IMR-90 (cell line): ENCODE results near the gene CTRB2. TPM values are rescaled to one million over a fixed set of nuclear protein-coding genes. Genes with fewer than 3 reads are reported as not detected.
A peak's percentile ranks its signal among the peaks of the same experiment; 100 is the strongest.

ENCODE experiments used
- ATAC-seq: fragments of 200-7000 bp; cut with Tn5 transposase; 2 replicates; pipeline ENCODE4 v1.9.1; 2020; ENCODE audit warnings: low read depth, mild to moderate bottlenecking, moderate library complexity
- BruUV-seq: library from RNA; stranded (reverse); fragments of 400-500 nt; replicated peaks from 2 replicates; lab custom pipeline; 2021; lab: Mats Ljungman, UMichigan
- CTCF ChIA-PET: fragments of 300-600 bp; formaldehyde crosslinking; extraction: SDS; loops from one replicate; lab custom pipeline; 2021; ENCODE audit warnings: antibody characterized with exemption; lab: Yijun Ruan, JAX
- POLR2A ChIA-PET: fragments of 300-600 bp; sonication (Branson Sonifier 250); formaldehyde crosslinking; loops from one replicate; lab custom pipeline; 2022; ENCODE audit warnings: antibody characterized with exemption; ENCODE audit not compliant: unreplicated experiment; lab: Charles Lee
- DNase-seq: peaks from one replicate; pipeline ENCODE4 v3.0.0; 2013
- H2AFZ ChIP-seq: replicated peaks from 2 replicates; pipeline ENCODE3; 2013; ENCODE audit warnings: low read length, mild to moderate bottlenecking; ENCODE audit not compliant: poor library complexity
- H2AK5ac ChIP-seq: 2 replicates; pipeline ENCODE4 v1.6.1; 2013; ENCODE audit warnings: low read depth, low read length, inconsistent platforms
- H2AK9ac ChIP-seq: replicated peaks from 2 replicates; pipeline ENCODE3; 2013; ENCODE audit warnings: mild to moderate bottlenecking, low read depth, low read length, moderate library complexity; ENCODE audit not compliant: poor library complexity
- H2BK120ac ChIP-seq: 2 replicates; pipeline ENCODE4 v1.6.1; 2013; ENCODE audit warnings: low read depth, low read length, inconsistent platforms
- H2BK15ac ChIP-seq: 3 replicates; pipeline ENCODE4 v1.6.1; 2013; ENCODE audit warnings: low read depth, low read length, inconsistent platforms
- H2BK20ac ChIP-seq: 2 replicates; pipeline ENCODE4 v1.6.1; 2013; ENCODE audit warnings: low read depth, mild to moderate bottlenecking, inconsistent platforms, low read length, moderate library complexity
- H2BK5ac ChIP-seq: 2 replicates; pipeline ENCODE4 v1.6.1; 2013; ENCODE audit warnings: mild to moderate bottlenecking, low read depth, low read length, inconsistent platforms; ENCODE audit not compliant: poor library complexity, severe bottlenecking
- H3K14ac ChIP-seq: replicated peaks from 2 replicates; pipeline ENCODE4 v1.6.1; 2013; ENCODE audit warnings: low read depth, low read length, inconsistent platforms
- H3K18ac ChIP-seq: 2 replicates; pipeline ENCODE4 v1.6.1; 2013; ENCODE audit warnings: low read depth, low read length, control low read depth
- H3K23ac ChIP-seq: 2 replicates; pipeline ENCODE4 v1.6.1; 2013; ENCODE audit warnings: low read depth, low read length, inconsistent platforms
- H3K27ac ChIP-seq: 2 replicates; pipeline ENCODE4 v1.5.1; 2013; ENCODE audit warnings: mild to moderate bottlenecking, control low read depth, low read length; ENCODE audit not compliant: insufficient read depth
- H3K27me3 ChIP-seq: 2 replicates; pipeline ENCODE4 v1.6.1; 2013; ENCODE audit warnings: low read length; ENCODE audit not compliant: control insufficient read depth, insufficient read depth
- H3K36me3 ChIP-seq: 2 replicates; pipeline ENCODE4 v1.6.1; 2013; ENCODE audit warnings: low read length, mixed read lengths; ENCODE audit not compliant: control insufficient read depth, insufficient read depth
- H3K4ac ChIP-seq: 2 replicates; pipeline ENCODE4 v1.6.1; 2013; ENCODE audit warnings: low read depth, low read length, inconsistent platforms
- H3K4me1 ChIP-seq: 2 replicates; pipeline ENCODE4 v1.6.1; 2013; ENCODE audit warnings: low read length, mixed read lengths; ENCODE audit not compliant: control insufficient read depth, insufficient read depth
- H3K4me2 ChIP-seq: 2 replicates; pipeline ENCODE4 v1.6.1; 2013; ENCODE audit warnings: low read depth, mild to moderate bottlenecking, control low read depth, low read length, moderate library complexity
- H3K4me3 ChIP-seq: 2 replicates; pipeline ENCODE4 v1.5.1; 2013; ENCODE audit warnings: low read depth, mild to moderate bottlenecking, control low read depth, low read length, moderate library complexity; ENCODE audit not compliant: insufficient read depth
- H3K56ac ChIP-seq: 2 replicates; pipeline ENCODE4 v1.6.1; 2013; ENCODE audit warnings: low read length, inconsistent platforms; ENCODE audit not compliant: insufficient read depth; ENCODE audit errors: extremely low read depth
- H3K79me1 ChIP-seq, 2 experiments: 2 replicates each; pipeline ENCODE4 v1.6.1; 2013; ENCODE audit warnings: low read length in 2 of 2, inconsistent platforms in 1 of 2, low read depth in 1 of 2
- H3K9ac ChIP-seq: 2 replicates; pipeline ENCODE4 v1.6.1; 2013; ENCODE audit warnings: low read depth, low read length, control low read depth
- H3K9me1 ChIP-seq: 2 replicates; pipeline ENCODE4 v1.6.1; 2013; ENCODE audit warnings: low read length, inconsistent platforms; ENCODE audit not compliant: insufficient read depth
- H3K9me3 ChIP-seq: 2 replicates; pipeline ENCODE4 v1.6.1; 2013; ENCODE audit warnings: low read length; ENCODE audit not compliant: control insufficient read depth, insufficient read depth
- H4K20me1 ChIP-seq: 2 replicates; pipeline ENCODE4 v1.6.1; 2013; ENCODE audit warnings: low read length, inconsistent platforms; ENCODE audit not compliant: insufficient read depth
- H4K5ac ChIP-seq: 2 replicates; pipeline ENCODE4 v1.6.1; 2013; ENCODE audit warnings: mild to moderate bottlenecking, low read depth, low read length, control low read depth
- H4K8ac ChIP-seq, 2 experiments: 2 replicates each; pipeline ENCODE4 v1.6.1; 2013; ENCODE audit warnings: low read depth in 2 of 2, low read length in 2 of 2, control low read depth in 1 of 2, inconsistent platforms in 1 of 2
- H4K91ac ChIP-seq: 2 replicates; pipeline ENCODE4 v1.6.1; 2013; ENCODE audit warnings: low read depth, low read length, inconsistent platforms; ENCODE audit not compliant: insufficient read depth
- CTCF ChIP-seq: conservative IDR thresholded peaks from 2 replicates; pipeline ENCODE4 v1.5.1; 2012; ENCODE audit warnings: mild to moderate bottlenecking, low read depth, low read length, improper control_type of control experiment
- MXI1 ChIP-seq: IDR thresholded peaks from 2 replicates; pipeline ENCODE4 v1.6.1; 2012; ENCODE audit warnings: low read depth, mild to moderate bottlenecking, low read length, moderate library complexity, borderline replicate concordance
- WGBS, 2 experiments: methylation state at CpG; one replicate each; pipeline versions ENCODE4 v1.1.5 to v1.1.7; 2013; ENCODE audit warnings: missing lambda C conversion rate in 2 of 2; ENCODE audit not compliant: insufficient read length in 1 of 2; ENCODE audit errors: extremely low coverage in 2 of 2; 5-methylcytosine and 5-hydroxymethylcytosine counted together
- dilution Hi-C: fragments of 300-500 bp; cut with HindIII; formaldehyde crosslinking; loops from one replicate; pipeline ENCODE4 v1.14.3; 2018; ENCODE audit warnings: low sequenced_read_pairs; ENCODE audit not compliant: unreplicated experiment
- in situ Hi-C: fragments of 300-500 bp; cut with MboI; formaldehyde crosslinking; loops from 3 replicates; pipeline ENCODE4 v1.14.3; 2019; ENCODE audit warnings: low sequenced_read_pairs, inconsistent platforms, mixed read lengths
- intact Hi-C: fragments of 100-400 bp; cut with micrococcal nuclease; formaldehyde crosslinking; loops from 2 replicates; pipeline ENCODE4 v1.10.0; 2022
- polyA plus RNA-seq, 3 experiments: library from polyadenylated mRNA; depleted of rRNA; stranded (reverse); fragments of >200 nt; gene quantifications; 2 replicates each; pipeline ENCODE4 v1.2.3, GENCODE V29; 2012; ENCODE audit warnings: low replicate concordance in 1 of 3
- total RNA-seq: library from RNA; depleted of rRNA; stranded (reverse); fragments of >200 nt; gene quantifications from 2 replicates; pipeline ENCODE4 v1.2.3, GENCODE V29; 2012

The CTRB2 gene
- total and polyA plus RNA-seq, 2 of the 4 experiments (the other 2 are of a cell fraction): not detected

DNA sequence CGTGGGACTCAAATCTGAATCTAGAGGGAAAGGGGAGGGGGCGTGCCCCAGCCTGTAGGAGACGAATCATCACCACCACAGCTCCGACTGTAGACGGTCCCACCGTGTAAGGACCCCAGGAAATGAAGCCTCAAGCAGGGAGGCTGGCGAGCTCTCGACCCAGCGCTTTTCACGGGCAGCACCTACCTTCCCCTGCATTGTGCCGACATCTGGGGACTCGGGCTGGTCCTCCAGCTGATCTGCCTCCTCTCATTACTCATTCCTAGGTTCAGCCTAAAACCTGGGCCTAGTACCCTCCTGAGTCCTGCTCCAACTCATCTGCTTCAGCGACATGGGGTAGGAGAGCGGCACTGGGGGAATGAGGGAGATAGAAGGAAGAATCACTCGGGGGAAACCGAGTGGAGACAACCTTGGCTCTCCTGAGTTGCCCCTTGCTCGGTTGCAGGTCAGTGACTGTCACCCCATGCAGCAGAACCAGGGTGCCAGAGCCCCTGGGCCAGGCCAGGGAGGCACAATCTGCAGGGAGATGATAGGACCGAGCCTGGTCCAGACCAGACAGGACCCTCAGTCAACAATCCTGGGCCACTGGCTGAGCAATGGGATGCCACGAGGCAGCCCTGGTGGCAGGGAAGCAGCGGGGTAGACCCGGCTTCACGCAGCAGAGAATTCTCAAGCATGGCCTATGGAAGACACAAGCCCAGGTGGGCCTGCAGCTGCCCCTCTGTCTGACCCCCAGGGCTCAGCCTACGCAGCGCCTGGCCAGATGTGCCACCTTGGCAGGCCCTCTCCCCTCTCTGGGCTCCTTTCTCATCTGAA, 45.3 kb upstream of the CTRB2 start:
- CTCF ChIA-PET: no interaction called here
- intact Hi-C loops: loop anchor here (5.0 kb wide), 1 partner anchor 130 kb away; no protein-coding TSS in a partner anchor
- TF ChIP-seq CTCF (no peak), MXI1 (0 out of 2 replicates have a peak, but pooled peaks have one; percentile 3)

More for the DNA sequence above, 45.3 kb upstream of the CTRB2 start:
- H3K36me3 ChIP-seq: peaks cover under 1% of the 10 kb centered on the region; the same call in 1 of the 2 replicates
- H3K9me3 ChIP-seq: no peaks in the 10 kb centered on the region
- peak overlapping the region; percentile 80 for H2AFZ ChIP-seq
- peak overlapping the region; percentile 99 for H4K91ac ChIP-seq
- H4K20me1 ChIP-seq: peaks cover 81% of the 10 kb centered on the region
- peak overlapping the region; percentile 99 for H2AK9ac ChIP-seq
- H2BK120ac ChIP-seq: peak overlapping the region; percentile 96
- dilution Hi-C loops: no loop called here
- peak overlapping the region; percentile 98 for H3K27ac ChIP-seq
- WGBS, 2 experiments: 61% methylated on average over 18 of the region's 24 CpGs; no CpG with 5 or more reads in 1 of the 2 experiments
- no TSS peak for BruUV-seq
- H3K14ac ChIP-seq: peak overlapping the region; percentile 94
- peak overlapping the region; percentile 64 for H3K56ac ChIP-seq
- in situ Hi-C loops: no loop called here
- peak overlapping the region; percentile 92 to 94 for H4K8ac ChIP-seq
- H3K4me3 ChIP-seq: no peak overlapping the region
- POLR2A ChIA-PET: no interaction called here
- DNase-seq (no peak), ATAC-seq (no peak)
- peak overlapping the region; percentile 71 for H3K4me2 ChIP-seq
- H3K4me1 ChIP-seq: peaks cover 75% of the 10 kb centered on the region
- H3K9me1 ChIP-seq: peaks cover 36% of the 10 kb centered on the region
- peak overlapping the region; percentile 80 for H3K9ac ChIP-seq
- H4K5ac ChIP-seq: peak overlapping the region; percentile 86
- no peaks in the 10 kb centered on the region for H3K27me3 ChIP-seq
- peak overlapping the region; percentile 99 for H3K23ac ChIP-seq
- peak overlapping the region; percentile 99 for H2BK5ac ChIP-seq
- peak overlapping the region; percentile 77; the same call in 2 of the 3 replicates for H2BK15ac ChIP-seq
- H3K4ac ChIP-seq: peak overlapping the region; percentile 98
- H2BK20ac ChIP-seq: peak overlapping the region; percentile 85
- H3K18ac ChIP-seq: peak overlapping the region; percentile 94
- H2AK5ac ChIP-seq: peak overlapping the region; percentile 99
- peaks cover 0 to 62% of the 10 kb centered on the region in 2 experiments; a peak in 3 of 4 replicates for H3K79me1 ChIP-seq
